ENCODE measurements around the gene IL36RN.

GRCh38 chr2:113028112-113028511 lies 30.9 kb upstream of the IL36RN start:
- TF ChIP-seq POLR2A (IDR thresholded peaks at IDR 0.05) (no peak), CTCF (IDR thresholded peaks at IDR 0.05) (no peak), POLR2AphosphoS5 (IDR thresholded peaks at IDR 0.05; ENCODE audit: insufficient read depth in 1 of 2, low read depth in 1 of 2) (no peak)
